Subcutaneous adipose tissue (tissue), 4 donors: ENCODE results near the gene THEM4. TPM values are rescaled to one million over a fixed set of nuclear protein-coding genes. Genes with fewer than 3 reads are reported as not detected.

Experiments
- CTCF ChIP-seq: fragments of 450-650 bp; IDR thresholded peaks from one replicate; pipeline ENCODE4 v1.5.1; 2016; ENCODE audit warnings: low read depth, mild to moderate bottlenecking, control low read depth, antibody characterized with exemption, moderate library complexity
- total RNA-seq, 4 donors: library from RNA; depleted of rRNA; stranded (reverse); fragments of >200 nt; gene quantifications; one replicate each; pipeline ENCODE4 v1.1.0, GENCODE V29; 2016

The THEM4 gene
- total RNA-seq, 4 donors from 2014 or later = 20.7 to 34.2 (median 26.5) TPM

GRCh38 chr1:151839457-151840403, 69.6 kb downstream of the THEM4 start, which contains the start of gene C2CD4D:
Gene C2CD4D, minus strand, starts transcription at chr1:151839820. Its CDS starts 831 bp downstream, at chr1:151838989.
- no peak for TF ChIP-seq CTCF

- TF ChIP-seq CTCF = no peak
Measured at GRCh38 chr1:151839082-151839412, 70.3 kb downstream of the THEM4 start.

GRCh38 chr1:151838222-151839081, 70.9 kb downstream of the THEM4 start:
- TF ChIP-seq CTCF = no peak

- TF ChIP-seq CTCF = no peak
Measured at GRCh38 chr1:151837884-151838221, 71.5 kb downstream of the THEM4 start.

GRCh38 chr1:151837197-151837596, 72.1 kb downstream of the THEM4 start:
- TF ChIP-seq CTCF = no peak

GRCh38 chr1:151835596-151835995, 73.7 kb downstream of the THEM4 start:
- TF ChIP-seq CTCF = no peak

GRCh38 chr1:151834239-151834638, 75.1 kb downstream of the THEM4 start:
- TF ChIP-seq CTCF = no peak
